ENCODE measurements around the gene CRTC2.
"Not testable (repeated sequence)": the region's sequence is repeated elsewhere in the genome, so short reads cannot be mapped to it uniquely, and the experiment has no call there.

Gene CRTC2, protein sequence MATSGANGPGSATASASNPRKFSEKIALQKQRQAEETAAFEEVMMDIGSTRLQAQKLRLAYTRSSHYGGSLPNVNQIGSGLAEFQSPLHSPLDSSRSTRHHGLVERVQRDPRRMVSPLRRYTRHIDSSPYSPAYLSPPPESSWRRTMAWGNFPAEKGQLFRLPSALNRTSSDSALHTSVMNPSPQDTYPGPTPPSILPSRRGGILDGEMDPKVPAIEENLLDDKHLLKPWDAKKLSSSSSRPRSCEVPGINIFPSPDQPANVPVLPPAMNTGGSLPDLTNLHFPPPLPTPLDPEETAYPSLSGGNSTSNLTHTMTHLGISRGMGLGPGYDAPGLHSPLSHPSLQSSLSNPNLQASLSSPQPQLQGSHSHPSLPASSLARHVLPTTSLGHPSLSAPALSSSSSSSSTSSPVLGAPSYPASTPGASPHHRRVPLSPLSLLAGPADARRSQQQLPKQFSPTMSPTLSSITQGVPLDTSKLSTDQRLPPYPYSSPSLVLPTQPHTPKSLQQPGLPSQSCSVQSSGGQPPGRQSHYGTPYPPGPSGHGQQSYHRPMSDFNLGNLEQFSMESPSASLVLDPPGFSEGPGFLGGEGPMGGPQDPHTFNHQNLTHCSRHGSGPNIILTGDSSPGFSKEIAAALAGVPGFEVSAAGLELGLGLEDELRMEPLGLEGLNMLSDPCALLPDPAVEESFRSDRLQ

DNA sequence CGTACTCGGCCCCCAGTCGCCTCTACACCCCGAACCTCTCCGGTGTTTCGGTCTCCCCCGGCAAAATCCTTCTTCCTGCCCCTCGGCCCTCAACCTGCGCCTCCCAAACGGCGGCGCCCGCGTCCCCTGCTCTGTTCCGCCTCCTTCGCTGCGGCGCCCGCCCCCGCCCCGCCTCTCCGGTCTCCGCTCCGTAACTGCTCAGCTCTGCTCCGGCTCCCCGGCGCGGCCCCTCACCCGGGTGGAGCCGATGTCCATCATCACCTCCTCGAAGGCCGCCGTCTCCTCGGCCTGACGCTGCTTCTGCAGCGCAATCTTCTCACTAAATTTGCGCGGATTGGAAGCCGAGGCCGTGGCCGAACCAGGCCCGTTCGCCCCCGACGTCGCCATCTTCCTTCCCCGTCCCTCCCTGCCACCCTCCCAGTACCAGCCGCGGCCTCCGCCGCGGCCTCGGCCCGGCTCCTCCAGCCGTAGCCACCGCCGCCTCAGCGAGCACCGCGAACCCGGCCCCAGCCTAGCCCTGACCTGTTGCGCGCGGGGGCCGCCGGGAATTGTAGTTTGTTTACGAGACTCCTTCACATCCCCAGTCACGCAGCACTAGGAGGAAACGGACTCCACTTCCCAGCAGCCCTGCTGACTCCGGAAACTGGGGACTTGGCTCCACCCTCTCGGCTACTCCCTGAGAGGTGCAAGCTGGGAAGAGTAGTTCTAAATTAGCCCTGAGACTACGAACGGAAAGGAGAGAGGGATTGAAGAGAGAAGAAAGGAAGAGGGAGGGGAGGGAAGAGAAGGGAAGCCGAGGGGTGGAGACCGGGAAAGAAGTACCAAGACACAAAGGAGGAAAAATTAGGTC lies at the start of gene CRTC2:
CRTC2 (minus strand) TSS at position 502 of the 850 bp plus-strand sequence; CDS start at position 387, 115 bp downstream.
- peak; percentile 96 for DNase-seq (ENCODE audit: low read depth in 3 of 3)

DNA sequence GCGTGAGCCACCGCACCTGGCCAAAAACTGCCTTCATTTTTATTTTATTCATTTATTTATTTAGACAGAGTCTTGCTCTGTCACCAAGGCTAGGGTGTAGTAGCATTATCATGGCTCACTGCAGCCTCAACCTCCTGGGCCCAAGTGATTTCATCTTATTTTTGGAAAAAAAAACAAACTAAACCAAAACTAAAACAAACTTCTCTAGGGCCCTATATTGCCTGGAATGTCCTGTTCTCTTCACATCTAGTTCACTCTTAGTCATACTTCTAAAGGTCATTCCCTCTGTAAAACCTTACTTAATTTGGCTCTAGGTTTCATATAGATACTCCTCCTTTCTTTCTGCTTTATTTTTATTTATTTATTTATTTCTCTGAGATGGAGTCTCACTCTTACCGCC lies 47.7 kb upstream of the CRTC2 start:
- DNase-seq (ENCODE audit: low read depth in 3 of 3), result no peak

DNA sequence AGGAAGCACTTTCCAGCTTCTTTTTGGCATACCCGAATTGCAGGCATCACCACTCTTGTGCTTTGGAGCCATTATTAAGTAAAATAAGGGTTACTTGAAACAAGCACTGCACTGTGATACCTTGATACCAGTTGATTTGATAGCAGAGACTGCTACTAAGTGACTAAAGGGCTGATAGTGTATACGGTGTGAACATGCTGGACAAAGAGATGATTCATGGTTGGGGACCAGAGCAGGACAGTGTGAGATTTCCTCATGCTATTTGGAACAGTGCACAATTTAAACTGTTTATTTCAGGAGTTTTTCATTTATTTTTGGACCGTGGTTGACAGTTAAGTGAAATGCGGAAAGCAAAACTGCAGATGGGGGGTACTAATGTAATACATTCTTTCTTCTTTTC lies 42.0 kb upstream of the CRTC2 start:
- DNase-seq (ENCODE audit: low read depth in 3 of 3), result no peak

DNA sequence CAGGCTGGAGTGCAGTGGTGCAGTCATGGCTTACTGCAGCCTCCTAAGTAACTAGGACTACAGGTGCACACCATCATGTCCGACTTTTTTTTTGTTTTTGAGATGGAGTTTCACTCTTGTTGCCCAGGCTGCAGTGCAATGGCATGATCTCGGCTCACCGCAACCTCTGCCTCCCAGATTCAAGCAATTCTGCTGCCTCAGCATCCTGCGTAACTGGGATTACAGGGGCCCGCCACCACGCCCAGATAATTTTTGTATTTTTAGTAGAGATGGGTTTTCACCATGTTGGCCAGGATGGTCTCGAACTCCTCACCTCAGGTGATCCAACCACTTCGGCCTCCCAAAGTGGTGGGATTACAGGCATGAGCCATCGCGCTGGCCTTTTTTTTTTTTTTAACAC lies 38.5 kb upstream of the CRTC2 start:
- DNase-seq (ENCODE audit: low read depth in 3 of 3), result not testable (repeated sequence)

DNA sequence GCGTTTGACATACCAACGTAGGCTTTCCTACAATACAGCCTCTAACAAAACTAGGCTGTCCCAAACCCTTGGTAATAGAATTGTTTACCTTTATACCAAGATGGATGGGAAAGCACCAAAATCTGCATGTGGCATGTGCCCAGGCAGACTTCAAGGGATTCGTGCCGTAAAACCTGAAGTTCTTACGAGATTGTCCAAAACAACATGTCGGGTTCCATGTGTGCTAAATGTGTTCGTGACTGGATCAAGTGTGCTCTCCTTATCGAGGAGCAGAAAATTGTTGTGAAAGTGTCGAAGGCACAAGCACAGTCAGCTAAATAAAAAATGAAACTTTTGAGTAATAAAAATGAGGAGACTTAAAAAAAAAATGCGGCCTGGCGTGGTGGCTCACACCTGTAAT lies 37.2 kb upstream of the CRTC2 start:
- DNase-seq (ENCODE audit: low read depth in 3 of 3), result no peak

- DNase-seq (ENCODE audit: low read depth in 3 of 3), result no peak
Observed at GRCh38 chr1:153995202-153995601, 36.8 kb upstream of the CRTC2 start.

- DNase-seq (ENCODE audit: low read depth in 3 of 3), result no peak
Observed at GRCh38 chr1:153991806-153992205, 33.4 kb upstream of the CRTC2 start.

- no peak for DNase-seq (ENCODE audit: low read depth in 3 of 3)
Observed at GRCh38 chr1:153991151-153991630, 32.8 kb upstream of the CRTC2 start.

DNA sequence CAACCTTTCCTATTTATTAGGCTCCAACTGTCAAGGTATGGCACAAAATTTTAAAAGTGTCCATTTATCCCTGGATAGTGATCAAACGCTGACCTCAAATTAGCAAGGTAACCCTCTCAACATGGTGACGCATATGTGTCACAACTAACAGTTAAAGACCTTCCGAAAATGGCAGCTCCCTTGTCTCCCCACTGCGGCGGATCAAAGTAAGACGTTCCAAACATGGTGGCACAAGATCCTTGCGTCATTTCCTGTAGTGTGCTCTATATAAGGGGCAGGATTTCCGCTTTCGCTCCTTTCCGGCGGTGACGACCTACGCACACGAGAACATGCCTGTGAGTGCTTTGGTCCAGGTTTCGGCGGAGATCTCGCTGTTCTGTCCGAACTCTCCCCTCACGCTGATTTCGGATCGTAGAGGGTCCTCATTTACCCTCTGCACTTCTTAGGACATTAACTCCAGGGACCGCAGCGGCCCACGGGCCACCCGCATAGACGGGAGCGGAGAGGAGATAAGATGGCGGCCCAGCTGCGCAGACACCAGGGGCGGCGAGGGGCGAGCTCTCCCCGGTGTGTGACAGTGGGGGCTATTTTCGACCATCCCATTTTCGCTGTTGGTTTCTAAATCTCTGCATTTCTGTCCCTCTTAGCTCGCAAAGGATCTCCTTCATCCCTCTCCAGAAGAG lies 32.2 kb upstream of the CRTC2 start, which contains the start of gene RPS27:
RPS27 (plus strand) TSS at position 295 of the 683 bp plus-strand sequence; CDS start at position 330, 35 bp downstream.
- DNase-seq (ENCODE audit: low read depth in 3 of 3), result peak; percentile 68 to 81 (median 73)

- no peak for DNase-seq (ENCODE audit: low read depth in 3 of 3)
Observed at GRCh38 chr1:153987621-153988020, 29.2 kb upstream of the CRTC2 start.

GRCh38 chr1:153985941-153986761 lies 27.7 kb upstream of the CRTC2 start, which contains the start of gene RAB13:
Gene RAB13, minus strand, starts transcription at chr1:153986339. Its CDS starts 103 bp downstream, at chr1:153986236.
- no peak for DNase-seq (ENCODE audit: low read depth in 3 of 3)

- DNase-seq (ENCODE audit: low read depth in 3 of 3), result peak in 1 of 3 donors; percentile 27
Observed at GRCh38 chr1:153985341-153985912, 27.0 kb upstream of the CRTC2 start.

DNA sequence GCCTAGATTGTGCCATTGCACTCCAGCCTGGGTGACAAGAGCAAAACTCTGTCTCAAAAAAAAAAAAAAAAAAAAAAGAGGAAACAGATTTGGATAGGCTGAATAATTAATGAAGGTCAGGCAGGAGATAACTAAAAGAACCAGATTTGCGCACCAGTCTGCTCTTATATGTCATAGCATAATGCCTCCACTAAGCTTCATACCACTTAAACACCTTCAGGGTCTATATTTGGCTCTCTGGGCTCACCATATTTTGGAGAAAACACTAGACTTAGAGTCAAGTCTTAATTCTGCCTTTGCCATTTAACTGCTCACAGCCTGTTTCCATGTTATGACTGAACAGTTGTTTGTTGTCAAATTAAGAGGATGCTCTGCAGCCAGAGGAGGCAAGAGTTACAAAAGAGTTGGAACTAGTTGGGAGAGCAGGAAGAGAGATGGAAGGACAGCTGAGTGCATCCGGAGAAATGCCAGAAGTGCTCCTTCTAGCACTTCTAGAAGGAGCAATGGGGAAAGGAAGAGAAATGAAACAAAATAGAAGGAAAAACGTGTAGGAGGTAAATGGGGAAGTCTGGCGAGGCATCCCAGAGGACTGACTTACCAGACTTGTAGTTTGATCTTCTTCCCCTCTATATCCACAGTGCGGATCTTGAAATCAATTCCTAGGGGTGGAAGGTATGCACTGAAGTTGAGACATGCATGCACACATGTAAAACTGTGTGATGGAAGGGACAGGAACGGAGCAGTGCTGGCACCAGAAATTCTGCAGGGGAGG lies 25.9 kb upstream of the CRTC2 start:
- no peak for DNase-seq (ENCODE audit: low read depth in 3 of 3)

DNA sequence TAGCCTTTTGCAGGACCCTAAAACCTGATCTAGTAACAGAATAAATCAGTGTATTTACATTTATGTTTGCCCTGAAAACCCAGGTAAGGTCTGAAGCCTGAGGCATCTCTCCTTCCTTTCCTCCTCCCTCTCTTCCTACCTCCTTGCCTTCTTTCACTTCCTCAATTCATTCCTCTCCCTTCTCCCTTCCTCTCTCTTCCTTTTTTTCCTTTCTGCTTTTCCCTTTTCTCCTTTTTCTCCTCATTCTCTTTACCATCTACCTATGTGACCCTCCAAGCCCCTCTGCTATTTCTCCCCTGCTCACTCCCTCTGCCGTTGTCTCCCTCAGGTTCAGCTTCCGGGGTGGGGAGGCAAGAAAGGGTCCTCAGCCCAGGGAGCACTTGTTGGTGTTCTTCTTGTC lies 23.3 kb upstream of the CRTC2 start:
- DNase-seq (ENCODE audit: low read depth in 3 of 3), result not testable (repeated sequence)

DNA sequence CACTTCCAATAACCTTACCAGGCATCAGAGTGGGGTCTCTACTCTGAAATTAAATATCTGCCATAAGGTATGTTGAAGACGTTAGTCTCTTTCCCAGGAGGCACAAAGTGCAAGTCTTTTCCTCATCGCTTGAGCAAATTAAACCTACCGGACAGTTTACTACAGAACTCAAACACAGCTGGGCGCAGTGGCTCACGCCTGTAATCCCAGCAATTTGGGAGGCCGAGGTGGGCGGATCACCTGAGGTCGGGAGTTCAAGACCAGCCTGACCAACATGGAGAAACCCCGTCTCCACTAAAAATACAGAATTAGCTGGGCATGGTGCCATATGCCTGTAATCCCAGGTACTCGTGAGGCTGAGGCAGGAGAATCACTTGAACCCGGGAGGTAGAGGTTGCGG lies 20.7 kb upstream of the CRTC2 start:
- DNase-seq (ENCODE audit: low read depth in 3 of 3), result not testable (repeated sequence)

DNA sequence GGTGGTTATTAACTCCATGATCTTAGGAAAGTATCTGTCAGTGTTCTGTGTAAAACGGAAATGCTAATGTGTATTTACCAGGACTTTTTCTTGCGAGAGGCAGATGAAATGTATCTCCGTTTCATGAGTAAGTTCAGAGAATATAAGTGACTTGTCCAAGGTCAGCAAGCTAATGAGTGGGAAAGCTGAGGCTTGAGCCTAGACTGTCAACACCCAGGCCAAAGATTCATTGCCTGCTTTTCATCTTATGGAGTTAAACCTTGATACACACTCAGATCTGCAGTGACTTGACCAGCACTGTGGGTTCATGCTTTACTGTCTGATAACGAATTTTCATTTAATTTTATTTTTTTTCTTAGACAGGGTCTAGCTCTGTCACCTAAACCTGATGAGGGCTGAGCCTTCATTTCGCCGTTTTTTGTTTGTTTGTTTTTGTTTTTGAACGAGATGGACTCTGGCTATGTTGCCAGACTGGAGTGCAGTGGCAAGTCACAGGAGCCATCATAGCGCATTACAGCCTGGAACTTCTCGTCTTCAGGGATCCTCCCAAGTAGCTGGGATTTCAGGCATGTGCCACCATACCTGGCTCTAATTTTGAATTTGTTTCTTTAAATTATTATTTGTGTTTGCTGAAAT lies 20.0 kb upstream of the CRTC2 start:
- DNase-seq (ENCODE audit: low read depth in 3 of 3), result no peak

DNA sequence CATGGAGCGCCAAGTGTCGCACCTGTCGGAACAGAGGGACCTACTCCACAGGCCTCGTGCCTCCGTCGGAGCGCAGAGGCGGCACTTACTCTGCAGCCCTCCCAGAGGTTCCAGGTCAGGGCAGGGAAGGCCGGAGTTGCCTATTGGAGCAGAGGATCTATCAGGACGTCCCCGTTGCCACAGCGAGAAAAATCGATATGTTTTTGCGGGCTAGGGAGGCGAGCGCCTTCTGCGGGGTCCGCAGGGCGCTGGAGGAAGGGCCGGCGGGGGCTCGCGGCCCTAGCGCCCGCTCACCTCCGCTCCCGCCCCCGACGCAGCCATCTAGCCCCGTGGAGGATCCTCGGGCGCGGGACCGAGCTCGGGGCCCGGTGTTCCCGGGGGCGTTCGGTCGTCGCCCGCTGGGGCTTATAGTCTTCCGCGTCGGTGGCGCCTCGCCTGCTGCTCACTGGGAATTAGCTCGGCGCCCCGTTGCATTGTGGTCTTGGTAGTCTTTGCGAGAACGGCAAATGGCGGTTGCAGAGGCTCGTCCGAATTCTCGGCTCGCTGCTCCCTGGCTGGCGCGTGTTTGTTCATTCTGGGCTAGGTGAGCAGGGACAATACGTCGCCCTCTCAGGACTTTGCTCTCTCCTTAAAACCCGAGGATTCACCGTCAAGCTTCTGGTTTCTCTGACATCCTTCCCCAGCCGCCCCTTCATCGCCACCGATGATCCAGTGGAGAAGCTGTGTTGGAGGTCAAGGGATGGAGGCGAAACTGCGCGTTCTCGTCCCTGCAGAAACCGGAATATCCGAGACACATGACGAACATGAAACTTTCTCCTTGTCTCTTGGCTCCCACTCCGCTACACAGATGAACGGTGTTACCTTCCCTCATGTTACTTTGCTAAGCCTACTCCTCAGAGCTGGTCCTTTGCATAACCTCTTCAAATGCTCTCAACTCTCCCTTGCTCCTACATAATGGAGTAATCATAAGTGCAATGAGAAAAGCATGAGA lies 19.1 kb upstream of the CRTC2 start, which contains the start of gene JTB:
JTB (minus strand) TSS at position 425 of the 991 bp plus-strand sequence; CDS start at position 3, 422 bp downstream.
- peak; percentile 77 to 83 (median 78) for DNase-seq (ENCODE audit: low read depth in 3 of 3)
